ENCODE measurements around the gene LRRC49.
"Not testable (repeated sequence)": the region's sequence is repeated elsewhere in the genome, so short reads cannot be mapped to it uniquely, and the experiment has no call there.

LRRC49 gene

DNA sequence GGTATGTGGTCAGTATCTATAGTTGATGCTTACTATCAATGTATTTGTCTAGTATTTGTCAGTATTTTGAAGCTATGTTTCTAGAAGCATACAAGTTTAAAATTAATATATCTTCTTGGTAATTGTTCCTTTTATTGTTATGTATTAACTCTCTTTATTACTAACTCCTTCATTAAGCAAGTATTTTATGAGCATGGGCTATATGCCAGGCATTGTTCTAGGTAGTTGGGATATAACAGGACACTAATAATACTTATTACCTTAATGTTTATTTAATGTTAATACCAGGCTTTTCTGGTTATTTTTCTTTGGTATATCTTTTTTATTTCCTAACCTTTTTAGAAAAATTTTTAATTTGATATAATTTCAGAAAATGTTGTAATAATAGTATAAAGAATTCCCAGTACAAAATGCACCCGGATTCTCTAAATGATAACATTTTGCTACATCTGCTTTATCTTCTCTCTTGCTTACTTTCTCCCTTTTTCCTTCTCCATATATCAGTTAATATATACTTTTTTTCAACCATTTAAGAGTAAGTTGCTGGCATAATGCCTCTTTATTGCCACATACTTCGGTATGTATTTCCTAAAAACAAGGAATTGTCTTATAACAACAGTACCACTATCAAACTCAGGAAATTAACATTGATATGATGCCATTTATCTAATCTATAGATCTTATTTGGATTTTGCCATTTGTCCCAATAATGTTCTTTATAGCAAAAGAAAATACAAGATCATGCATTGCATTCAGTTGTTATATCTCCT, 30.9 kb downstream of the LRRC49 start:
- DNase-seq (ENCODE audit: low read depth, low spot score), result no peak

DNA sequence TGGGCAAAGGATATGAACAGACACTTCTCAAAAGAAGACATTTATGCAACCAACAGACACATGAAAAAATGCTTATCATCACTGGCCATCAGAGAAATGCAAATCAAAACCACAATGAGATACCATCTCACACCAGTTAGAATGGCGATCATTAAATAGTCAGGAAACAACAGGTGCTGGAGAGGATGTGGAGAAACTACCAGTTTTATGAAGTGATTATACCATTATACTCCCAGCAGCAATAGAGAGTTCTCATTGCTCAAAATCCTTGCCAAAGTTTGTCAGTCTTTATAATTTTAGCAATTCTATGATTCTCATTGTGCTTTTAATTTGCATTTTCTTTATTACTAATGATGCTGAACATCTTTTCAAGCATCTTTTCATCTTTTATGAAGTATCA, 34.3 kb downstream of the LRRC49 start:
- not testable (repeated sequence) for DNase-seq (ENCODE audit: low read depth, low spot score)

- DNase-seq (ENCODE audit: low read depth, low spot score), result no peak
Observed at GRCh38 chr15:70931821-70932220, 39.2 kb downstream of the LRRC49 start.

- DNase-seq (ENCODE audit: low read depth, low spot score), result no peak
Observed at GRCh38 chr15:70932397-70932796, 39.8 kb downstream of the LRRC49 start.

GRCh38 chr15:70933411-70933810, 40.8 kb downstream of the LRRC49 start:
- DNase-seq (ENCODE audit: low read depth, low spot score), result no peak

GRCh38 chr15:70935631-70936030, 43.0 kb downstream of the LRRC49 start:
- no peak for DNase-seq (ENCODE audit: low read depth, low spot score)

- DNase-seq (ENCODE audit: low read depth, low spot score), result no peak
Observed at GRCh38 chr15:70936326-70936725, 43.7 kb downstream of the LRRC49 start.

DNA sequence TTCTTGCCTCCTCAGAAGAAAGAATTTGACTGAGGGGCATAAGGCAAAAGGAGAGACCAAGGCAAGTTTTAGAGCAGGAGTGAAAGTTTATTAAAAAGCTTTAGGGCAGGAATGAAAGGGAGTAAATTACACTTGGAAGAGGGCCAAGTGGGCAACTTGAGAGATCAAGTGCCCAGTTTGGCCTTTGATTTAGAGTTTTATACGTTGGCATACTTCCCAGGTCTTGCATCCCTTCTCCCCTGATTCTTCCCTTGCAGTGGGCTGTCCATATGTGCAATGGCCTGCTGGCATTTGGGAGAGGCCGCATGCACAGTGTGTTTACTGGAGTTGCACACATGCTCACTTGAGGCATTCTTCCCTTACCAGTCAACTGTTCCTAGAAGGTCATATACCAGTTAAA, 50.7 kb downstream of the LRRC49 start:
- not testable (repeated sequence) for DNase-seq (ENCODE audit: low read depth, low spot score)

DNA sequence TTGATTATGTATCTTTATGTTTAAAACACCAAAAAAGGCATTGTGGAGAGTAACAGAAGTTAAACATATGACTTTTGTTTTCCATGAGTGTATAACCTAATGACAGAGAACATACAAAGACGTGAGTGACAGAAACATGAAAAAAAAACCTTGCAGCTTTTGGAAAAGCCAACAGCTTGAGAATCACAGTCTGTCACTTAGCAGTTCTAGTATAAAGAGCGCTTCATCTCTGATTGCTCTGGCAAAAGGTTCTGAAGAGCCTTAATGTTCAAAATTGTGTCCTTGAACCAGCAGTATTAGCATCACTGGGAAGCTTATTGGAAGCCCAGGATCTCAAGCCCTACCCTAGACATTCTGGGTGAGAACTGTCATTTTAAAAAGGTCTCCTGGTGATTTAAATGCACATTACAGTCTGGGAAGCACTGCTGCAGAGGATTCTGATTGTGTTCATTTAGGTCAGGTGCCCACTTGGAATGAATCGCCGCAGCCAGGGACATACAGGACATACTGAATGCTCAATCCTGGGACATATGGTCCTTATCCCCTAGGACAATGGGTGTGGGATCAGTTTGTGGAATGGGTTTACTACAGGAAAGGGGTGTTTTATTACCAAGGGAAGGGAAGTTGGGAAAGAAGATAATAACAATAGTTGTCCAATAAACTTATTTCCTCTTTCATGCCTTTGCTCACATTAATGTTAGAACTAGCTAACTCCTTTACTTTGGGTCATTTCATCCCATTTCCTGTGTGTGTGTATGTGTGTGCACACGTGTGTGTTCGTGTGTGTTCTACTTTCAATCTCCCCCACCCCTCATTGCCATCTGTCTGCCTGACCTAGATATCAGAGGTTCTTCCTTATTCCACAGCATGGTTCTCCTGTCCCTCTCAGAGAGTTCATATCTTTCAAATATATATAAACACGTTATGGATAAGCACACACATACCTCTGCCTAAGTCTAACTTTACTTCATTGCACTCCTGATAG, 55.0 kb downstream of the LRRC49 start:
- no peak for DNase-seq (ENCODE audit: low read depth, low spot score)

DNA sequence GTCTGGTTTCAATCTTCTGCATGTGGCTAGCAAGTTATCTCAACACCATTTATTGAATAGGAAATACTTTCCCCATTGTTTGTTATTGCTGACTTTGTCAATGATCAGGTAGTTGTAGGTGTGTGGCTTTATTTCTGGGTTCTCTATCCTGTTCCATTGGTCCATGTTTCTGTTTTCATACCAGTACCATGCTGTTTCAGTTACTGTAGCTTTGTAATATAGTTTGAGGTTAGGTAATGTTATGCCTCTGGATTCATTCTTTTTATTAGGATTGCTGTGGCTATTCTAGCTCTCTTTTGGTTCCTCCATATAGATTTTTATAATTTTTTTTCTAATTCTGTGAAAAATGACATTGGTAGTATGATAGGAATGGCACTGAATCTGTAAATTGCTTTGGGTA, 58.3 kb downstream of the LRRC49 start:
- no peak for DNase-seq (ENCODE audit: low read depth, low spot score)

- no peak for DNase-seq (ENCODE audit: low read depth, low spot score)
Observed at GRCh38 chr15:70954171-70954570, 61.5 kb downstream of the LRRC49 start.

DNA sequence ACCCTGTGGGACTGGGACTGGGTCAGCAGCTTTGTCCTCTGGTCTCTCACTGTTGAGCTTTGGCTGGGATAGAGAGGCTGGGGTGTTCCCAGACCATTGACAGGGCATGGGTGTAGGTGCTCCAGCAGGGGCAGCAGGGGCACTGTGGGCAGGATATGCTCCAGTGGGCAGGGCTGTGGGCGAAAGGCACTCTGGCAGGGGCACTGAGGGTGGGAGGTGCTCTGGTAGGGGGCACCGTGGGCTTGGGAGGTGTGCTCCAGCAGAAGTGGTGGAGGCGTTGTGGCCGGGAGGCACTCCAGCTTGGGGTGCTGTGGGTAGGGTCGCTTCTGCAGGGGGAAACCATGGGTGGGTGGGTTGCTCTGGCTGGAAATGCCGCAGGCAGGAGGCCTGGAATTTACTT, 62.1 kb downstream of the LRRC49 start:
- DNase-seq (ENCODE audit: low read depth, low spot score), result no peak

DNA sequence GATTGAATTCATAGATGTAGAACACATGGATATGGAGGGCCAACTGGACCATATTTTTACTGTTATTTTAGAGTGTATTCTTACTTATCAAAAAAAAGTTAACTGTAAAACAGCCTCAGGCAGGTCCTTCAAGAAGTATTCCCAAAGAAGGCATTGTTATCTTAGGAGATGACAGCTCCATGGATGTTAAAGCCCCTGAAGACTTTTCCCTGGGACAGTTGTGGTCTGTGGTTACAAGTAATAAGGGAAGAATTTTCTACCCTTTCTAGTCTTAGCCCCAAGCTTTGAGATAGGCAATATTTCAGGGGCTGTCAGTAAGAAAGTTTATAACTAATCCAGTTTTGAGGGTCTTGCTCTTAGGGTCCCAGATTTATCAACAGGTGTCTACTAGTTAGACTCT, 62.5 kb downstream of the LRRC49 start:
- no peak for DNase-seq (ENCODE audit: low read depth, low spot score)

- DNase-seq (ENCODE audit: low read depth, low spot score), result no peak
Observed at GRCh38 chr15:70956201-70956995, 63.8 kb downstream of the LRRC49 start.

DNA sequence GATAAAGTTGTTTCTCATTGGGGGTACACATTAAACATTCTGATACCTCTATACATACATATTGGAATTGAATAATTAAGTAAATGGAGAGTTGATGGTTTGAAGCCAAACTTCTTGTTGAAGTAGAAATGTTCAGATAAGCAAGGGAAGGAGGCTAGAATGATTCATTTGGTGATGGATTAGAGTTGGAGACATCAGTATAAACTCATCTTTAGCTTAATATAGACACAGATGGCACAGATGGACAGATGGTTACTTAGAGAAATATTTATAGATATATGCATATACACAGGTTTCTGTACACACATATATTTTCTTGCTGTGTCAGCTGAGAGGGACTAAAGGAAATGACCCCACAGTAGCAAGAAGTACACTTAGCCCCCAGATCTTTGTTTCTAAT, 69.5 kb downstream of the LRRC49 start:
- DNase-seq (ENCODE audit: low read depth, low spot score), result no peak

DNA sequence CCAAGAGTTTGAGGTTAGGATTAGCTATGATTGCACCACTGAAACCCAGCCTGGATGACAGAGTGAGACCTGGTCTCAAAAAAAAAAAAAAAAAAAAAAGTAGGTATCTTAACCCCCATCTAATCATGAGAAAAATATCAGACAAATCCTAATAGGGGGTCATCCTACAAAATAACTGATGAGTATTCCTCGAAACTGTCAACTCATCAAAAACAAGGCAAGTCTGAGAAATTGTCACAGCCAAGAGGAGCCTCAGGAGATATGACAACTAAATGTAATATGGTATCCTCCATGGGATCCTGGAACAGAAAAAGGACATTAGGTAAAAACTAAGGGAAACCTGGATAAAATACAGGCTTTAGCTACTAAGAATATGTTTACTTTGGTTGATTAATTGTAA, 70.6 kb downstream of the LRRC49 start:
- DNase-seq (ENCODE audit: low read depth, low spot score), result no peak

- no peak for DNase-seq (ENCODE audit: low read depth, low spot score)
Observed at GRCh38 chr15:70964058-70964457, 71.4 kb downstream of the LRRC49 start.

GRCh38 chr15:70964686-70965085, 72.1 kb downstream of the LRRC49 start:
- no peak for DNase-seq (ENCODE audit: low read depth, low spot score)

GRCh38 chr15:70967646-70968045, 75.0 kb downstream of the LRRC49 start:
- no peak for DNase-seq (ENCODE audit: low read depth, low spot score)

DNA sequence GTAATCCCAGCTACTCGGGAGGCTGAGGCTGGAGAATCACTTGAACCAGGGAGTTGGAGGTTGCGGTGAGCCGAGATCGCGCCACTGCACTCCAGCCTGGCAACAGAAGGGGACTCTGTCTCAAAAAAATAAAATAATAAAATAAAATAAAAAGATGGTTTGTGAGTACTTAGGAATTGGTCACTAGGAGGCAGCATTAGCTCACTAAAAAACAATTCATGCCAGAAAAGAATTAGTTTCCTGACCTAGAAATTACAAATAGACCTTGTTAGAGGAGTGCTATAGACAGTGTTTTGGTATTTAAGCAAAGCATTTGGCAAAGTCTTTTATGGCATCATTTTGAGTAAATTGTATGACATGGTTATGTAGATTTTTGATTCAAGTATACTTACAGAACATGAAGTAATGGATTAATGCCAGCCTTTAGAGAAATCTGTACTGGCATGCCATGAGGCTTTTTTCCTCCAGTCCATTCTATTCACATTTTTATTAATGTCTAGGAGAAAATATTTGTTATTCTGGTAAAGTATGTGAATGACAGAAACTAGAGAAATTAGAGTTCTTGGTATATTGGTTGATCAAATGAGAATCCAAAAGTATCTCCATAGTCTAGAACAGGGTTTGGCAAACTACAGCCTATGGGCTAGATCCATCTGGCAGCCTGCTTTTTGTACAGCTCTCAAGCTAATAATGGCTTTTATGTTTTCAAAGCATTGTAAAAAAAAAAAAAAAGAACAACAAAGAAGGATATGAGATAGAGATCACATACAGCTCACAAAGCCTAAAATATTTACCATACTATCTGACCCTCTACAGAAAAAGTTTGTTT, 81.6 kb downstream of the LRRC49 start:
- no peak for DNase-seq (ENCODE audit: low read depth, low spot score)

GRCh38 chr15:70976851-70977250, 84.2 kb downstream of the LRRC49 start:
- DNase-seq (ENCODE audit: low read depth, low spot score), result no peak

Data from ELF-1 (cell line).